GM18519 (cell line): ENCODE results near the gene ARL6IP4.

Experiments used
- ATAC-seq: cut with Tn5 transposase; IDR thresholded peaks from one replicate; pipeline ENCODE4 v1.9.1; 2021; ENCODE audit warnings: mild to moderate bottlenecking, moderate library complexity; ENCODE audit not compliant: unreplicated experiment, low FRiP score

ARL6IP4 gene

DNA sequence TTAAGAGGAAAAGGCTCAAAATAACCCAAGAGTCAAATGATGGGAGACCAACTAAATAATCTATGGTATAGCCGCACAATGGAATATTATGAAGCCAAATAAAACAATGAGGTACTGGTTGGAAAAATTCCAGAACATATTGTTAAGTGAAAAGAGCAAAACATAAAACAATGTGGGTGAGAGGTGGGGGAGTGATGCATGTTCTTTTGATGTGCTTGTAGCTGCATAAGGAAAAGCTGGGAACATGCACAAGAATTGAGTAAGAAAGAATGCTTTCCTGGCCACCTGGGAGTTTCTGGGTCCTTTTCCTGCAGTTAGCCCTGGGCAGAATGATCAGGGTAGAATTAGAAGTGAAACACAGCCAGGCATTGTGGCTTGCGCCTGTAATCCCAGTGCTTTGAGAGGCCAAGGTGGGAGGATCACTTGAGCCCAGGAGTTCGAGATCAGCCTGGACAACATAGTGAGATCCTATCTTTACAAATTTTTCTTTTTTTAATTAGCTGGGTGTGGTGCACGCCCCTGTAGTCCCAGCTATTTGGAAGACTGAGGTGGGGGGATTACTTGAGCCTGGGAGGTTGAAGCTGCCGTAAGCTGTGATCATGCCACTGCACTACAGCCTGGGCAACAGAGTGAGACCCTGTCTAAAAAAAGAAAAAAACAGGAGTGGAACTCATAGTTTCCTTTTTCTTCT lies 22.1 kb upstream of the ARL6IP4 start:
- ATAC-seq: no peak

DNA sequence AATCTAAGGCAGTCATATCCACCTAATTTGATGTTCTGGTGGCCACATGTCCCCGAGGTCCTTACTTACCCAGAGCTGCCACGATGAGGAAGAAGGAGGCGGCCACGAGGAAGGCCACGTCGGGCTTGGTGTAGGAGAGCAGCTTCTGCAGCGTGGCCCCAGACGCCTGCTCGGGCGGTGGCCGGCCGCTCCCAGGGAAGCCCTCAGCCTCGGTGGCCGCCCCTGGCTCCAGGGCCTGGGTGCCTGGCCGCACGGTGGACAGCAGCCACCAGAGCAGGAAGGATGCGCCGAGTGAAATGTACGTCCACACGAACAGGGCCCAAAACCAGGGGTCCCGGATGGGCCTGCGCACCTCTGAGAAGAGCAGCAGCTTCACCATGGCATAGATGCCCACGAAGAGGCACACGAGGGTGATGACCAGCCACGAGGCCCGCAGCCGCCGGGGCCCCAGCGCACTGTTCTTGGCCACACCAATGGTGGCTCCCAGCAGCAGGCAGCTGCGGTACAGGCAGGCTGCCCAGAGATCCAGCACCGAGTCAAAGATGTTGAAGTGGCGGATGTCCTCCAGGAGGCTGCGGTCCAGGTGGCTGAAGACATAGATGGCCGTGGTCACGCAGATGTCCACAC lies 20.8 kb upstream of the ARL6IP4 start:
- ATAC-seq: no peak

DNA sequence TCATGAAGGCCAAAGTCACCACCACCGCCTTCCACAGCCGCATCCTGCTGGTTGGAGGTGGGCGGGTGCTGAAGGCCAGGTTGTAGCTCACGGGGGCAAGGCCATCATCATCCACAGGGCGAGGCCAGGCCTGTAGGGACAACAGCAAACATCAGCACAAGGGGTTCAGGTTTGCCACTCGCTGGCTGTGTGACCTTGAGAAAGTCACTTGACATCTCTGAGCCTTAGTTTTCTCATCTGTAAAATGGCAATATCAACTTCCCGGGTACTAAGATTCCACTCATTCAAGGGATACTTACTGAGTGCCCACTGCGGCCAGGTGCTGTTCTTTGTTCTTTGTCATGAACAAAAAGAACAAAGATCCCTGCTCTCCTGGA lies 20.3 kb upstream of the ARL6IP4 start:
- no peak for ATAC-seq

DNA sequence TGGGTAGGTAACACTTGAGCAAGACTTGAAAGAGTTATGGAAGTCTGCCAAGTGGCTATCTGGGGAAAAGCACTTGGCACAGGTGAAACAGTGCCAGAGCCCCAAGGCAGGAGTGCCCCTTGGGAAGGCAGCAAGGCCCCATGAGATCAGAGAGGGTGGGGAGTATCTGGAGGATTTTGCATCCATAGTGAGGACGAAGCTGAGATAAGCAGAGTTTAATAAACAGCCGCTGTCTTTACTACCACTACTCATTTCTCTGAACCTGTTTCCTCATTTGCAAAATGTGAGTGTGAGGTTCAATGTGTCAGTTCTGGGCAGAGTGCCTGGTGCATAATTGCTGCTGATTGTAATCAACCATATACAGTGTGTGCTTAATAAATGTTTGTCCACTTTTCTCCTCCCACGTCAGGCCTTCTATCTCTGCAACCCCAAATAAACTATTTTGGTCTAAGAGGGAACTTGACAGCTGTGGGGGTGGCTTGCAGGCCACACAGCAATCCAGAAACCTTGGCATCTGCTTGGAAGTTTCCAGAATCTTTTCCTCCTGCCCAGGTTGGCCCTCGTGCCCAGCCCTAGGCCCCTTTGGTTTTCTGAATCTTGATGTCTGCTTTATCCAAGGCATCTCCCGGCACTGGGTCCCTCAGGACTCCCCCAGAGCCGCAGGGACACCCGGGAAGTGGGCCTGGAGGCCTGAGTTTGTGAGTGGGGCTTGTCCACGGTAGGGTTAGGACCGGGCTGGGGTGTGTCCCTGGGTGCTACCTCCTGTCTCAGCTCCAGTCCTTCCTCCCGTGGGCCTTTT lies 18.8 kb upstream of the ARL6IP4 start:
- no peak for ATAC-seq

DNA sequence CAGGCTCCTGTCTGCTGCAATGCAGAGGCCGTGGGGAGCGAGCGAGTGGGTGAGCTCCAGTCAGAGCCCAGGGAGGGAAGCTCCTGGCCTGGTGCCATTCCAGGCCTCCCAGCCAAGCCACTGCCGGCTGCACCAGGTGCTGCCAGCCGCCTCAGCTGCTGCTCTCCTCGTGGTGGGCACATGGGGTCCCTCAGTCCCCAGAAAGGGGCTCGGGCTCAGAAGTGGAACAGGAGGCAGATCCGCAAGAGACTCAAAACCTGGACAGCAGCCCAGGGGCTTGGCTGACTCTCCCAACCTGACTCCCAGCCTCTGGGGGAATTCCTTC lies 16.6 kb upstream of the ARL6IP4 start:
- no peak for ATAC-seq

DNA sequence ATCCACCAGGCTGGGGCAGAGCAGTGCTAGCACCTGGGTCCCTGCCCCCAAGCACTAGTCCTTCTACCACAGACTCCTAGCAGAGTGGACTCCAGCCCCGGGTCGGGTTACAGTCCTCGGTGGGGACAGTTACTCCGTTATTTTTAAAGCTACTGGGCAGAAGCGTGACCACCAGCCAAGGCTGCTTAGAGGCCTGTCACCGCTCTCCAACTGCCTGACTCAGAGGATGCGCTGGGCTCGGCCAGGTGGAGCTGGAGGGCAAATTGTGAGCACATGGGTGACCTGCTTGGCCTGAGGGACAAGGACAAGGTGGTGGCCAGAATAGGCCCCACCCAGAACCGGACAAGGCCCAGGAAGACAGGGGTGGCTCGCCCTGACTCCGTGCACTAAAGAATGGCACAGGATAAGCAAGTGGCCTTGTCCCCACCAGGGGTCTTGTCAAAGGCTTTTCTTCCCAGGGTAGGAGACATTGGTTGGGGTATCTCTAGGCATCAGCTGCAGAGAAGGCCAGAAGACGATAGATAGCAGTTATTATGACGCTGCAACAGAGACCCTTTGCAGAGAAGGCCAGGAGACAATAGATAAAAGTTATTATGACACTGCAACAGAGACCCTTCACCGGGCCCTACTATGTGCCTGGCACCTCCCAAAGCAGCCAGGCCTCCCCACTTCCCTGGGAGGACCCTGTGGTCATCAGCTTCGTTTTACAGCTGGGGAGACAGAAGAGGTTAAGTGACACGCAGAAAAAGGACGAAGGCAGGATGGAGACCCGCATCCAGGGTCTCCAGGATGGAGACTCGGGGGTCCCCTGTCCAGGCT lies 15.8 kb upstream of the ARL6IP4 start:
- ATAC-seq: no peak

DNA sequence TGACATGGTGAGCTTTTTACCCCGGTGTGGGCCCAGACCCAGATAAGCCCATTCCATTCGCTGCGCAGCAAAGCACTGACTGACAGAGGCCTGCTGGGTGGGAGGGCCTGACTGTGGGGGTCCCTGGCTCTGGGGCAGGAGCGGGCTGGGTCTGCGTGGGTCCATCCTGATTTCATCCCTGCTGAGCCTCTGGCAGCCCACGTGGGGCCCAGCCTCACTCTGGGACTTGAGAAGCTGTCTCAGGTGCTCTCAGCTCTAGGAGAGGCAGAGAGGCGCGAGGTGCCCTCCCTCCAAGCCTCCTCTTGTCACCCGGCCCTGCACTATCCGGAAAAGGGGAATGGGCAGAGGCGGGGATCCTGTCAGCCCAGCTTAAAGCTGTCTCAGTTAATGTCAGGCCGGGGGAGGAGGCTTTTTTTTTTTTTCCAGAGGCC lies 15.1 kb upstream of the ARL6IP4 start:
- ATAC-seq: no peak

DNA sequence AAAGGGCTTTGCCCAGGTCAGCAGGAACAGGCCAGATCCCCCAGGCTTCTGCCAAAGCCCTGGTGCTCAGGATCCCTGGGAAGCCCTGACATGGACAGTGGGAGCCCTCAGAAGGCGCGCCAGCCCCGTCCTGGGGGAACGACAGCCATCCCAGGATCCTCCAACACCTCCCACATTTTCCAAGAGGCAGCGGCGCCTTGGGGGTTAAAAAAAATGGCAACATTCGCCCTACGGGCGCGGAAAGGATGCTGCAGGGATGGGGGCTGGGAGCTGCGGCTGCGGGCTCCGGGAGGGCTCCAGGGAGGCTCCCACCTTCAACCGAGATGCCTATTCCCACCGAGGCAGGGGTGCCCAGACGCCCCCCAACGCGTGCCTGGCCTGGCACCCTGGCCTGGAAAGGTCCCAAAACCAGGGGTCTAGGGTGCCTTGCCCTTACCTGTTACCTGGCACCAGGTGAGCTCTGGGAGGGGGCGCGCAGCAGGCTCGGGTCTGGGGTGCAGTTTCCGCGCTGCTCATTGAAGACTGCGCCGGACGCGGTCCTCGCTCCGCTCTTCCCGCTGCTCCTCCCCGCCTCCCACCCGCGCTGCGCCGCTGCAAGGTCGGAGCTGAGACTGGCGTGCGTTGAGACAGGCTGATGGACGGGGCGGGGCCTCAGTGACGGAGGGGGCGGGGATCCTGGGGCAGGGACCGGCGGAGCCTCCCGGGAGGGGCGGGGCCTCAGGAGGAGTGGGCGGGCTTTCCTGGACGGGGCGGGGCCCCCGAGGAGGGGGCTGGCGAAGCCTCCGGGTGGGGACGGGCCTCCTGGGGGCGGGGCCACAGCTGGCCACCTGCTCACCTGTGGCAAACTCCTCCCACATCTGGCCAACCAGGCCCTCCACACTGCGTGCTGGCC lies 14.4 kb upstream of the ARL6IP4 start, which contains the start of gene ABCB9:
Gene ABCB9, minus strand, starts transcription at position 613 of the 892 bp plus-strand sequence. CDS start 6,228 bp downstream, outside the sequence.
- no peak for ATAC-seq

DNA sequence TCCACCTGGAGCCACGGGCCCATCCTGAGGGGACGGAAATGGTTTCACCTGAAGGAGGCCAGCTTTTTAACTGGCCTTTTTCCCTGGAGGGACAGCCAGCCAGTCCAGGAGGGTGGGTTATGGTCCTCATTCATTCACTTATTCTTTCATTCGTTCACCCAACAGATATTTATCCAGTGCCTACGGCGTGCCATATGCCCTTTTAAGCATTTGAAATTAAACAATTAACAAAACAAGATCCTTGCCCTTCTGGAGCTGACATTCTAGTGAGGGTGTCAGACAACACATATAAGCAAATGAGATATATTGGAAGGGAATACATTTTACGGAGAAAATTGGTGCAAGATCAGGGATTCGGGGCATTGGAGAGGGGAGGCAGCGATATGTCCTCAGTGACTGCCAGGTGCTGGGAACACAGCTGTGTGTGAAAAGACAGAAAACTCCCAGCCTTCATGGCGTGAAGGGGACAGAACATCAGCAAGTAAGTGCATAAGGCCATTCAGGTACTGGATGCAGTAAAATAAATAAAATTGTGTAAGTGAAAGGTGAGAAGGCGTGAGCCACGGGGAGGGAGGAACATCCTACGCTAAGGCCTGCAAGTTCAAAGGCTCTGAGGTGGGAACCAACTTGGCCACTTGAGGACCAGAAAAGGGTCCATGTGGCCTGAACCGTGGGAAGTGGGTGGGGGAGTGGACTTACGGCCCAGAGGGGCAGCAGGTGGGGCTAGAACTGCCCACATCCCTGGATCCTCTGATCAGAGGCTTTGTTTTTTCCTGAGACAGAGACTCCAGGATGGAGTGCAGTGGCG lies 13.5 kb upstream of the ARL6IP4 start:
- no peak for ATAC-seq

DNA sequence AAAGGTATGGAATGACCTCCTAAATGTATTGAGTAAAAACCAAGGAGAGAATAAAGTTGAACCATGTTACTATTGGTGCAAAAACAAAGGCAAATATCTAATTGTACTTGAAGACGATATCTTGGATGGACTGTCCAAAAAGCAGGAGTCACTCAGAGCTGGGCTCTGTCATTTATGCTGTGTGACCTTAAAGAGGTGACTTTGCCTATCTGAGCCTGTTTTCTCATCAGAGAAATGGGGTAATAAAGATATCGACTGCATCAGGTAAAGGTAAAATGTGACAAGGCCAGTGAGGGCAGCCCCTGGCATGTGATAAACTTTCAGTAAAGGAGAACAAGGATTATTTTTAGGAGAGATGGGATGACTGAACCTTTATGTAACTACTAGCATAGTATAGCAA lies 12.4 kb upstream of the ARL6IP4 start:
- ATAC-seq: no peak

DNA sequence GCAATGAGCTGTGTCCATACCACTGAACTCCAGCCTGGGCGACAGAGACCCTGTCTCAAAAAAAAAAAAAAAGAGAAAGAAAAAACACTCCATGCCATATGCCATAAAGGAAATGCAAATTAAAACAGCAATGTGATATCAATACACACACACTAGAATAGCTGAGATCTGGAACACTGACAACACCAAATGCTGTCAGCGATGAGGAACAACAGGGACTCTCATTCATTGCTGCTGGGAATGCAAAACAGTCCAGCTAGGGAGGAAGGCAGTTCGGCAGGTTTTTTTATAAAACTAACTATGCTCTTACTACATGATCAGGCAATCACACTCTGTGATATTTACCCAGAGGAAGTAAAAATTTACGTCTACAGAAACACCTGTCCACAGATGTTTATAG lies 10.8 kb upstream of the ARL6IP4 start:
- no peak for ATAC-seq

DNA sequence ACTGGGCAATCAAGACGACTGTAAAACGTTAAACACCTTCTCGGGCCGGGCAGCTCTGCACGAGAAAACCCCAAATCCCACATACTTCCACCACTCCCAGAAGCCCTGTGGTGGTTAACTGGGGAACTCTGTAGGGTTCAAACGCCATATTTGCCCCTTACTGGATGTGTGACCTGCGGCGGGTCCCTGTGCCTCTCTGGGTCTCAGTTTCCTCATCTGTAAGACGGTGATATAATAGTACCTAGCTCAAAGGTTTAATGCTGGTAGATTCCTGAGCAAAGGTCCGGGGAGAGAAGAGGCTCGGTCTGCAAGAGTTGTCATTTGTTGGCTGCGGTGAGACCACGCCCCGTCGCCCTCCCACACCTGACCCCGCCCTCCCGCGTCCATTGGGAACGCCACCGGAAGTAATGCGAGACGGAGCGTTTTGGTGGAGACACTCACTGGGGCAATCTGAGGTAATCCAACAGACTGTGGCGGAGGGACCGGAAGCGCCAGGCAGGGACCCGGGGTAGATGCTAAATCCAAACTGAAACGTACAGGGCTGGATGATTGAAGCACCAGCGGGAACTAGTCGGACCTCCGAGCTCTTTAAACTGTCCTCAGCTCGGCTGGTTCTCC lies 6.1 kb upstream of the ARL6IP4 start:
- peak; percentile 47 for ATAC-seq

DNA sequence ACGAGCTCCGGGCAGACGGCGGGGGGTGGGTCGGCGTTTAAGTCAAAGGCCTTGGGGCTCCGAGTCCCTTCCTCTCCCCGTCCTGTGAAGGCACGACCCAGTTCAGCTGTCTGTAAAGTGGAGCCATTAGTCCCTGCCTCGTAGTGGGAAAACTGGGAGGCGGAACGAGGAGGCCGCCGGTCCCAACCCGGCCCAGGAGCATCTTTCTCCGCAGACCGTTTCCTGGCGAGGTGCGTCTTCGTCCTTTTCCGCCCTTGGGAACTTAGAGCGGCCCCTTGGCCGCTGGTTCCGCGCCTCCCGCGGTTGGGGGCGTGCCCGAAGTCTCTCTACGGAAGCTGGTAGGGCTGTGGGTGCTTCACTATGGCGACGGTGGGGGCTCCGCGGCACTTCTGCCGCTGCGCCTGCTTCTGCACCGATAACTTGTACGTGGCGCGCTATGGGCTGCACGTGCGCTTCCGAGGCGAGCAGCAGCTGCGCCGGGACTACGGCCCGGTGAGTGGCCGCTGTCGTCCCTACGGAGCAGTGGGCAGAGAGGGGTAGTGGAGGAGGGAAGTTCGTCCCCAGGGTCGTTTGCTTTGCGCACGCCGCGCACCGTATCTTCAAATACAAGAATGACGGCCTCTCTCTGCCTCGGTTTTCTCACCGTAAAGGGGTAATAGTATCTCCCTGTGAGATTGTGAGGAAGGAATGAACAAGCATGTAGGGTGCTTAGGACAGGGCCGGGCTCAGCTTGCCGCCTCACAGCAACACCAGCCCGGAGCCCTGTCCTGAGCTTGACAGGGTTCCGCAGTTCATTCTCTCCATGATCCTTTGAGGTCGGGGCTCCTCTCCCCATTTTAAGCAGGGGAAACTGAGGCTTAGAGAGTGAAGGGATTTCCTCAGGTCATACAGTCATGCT lies 5.3 kb upstream of the ARL6IP4 start, which contains the start of gene OGFOD2:
Gene OGFOD2, plus strand, starts transcription at position 353 of the 898 bp plus-strand sequence. Its CDS starts 8 bp downstream, at position 361.
- ATAC-seq: peak; percentile 58

DNA sequence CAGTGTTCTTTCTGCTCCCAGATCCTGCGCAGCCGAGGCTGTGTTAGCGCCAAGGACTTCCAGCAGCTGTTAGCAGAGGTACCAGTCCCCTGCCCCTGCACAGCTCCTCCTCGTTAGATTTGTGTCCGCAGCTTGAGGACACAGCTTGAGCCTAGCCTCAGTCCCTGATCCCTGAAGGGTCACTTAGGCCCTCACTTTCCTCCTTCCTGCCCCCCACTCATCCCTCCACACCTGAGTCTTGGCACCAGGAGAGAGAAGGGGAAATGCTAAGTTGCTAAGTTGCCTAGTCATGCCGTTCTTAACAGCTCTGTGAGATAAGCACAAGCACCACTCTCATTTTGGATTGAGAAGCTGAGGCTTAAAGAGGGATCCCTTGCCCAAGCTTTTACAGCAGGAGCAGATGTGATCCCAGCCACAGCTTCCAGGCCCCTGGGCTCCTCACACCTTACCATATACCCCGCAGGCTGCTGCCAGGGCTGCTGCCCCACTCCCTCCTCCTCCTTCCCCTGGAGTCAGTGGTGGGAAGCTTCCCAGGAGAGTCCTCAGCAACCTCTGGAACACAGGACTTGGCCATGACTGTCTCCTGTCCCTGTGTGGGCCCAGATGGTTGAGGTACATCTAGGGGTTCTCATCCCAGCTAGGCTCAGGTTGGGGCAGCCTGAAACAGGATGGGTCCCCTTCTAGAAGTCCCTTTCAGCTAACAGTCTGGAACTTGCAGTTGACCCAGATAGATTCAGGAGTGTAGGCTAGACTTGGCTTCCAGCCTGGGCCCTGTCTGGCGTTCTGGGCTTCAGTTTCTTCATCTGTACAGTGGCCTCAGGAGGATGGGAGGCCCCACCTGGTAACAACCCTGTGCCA lies 4.5 kb upstream of the ARL6IP4 start:
- ATAC-seq: no peak

DNA sequence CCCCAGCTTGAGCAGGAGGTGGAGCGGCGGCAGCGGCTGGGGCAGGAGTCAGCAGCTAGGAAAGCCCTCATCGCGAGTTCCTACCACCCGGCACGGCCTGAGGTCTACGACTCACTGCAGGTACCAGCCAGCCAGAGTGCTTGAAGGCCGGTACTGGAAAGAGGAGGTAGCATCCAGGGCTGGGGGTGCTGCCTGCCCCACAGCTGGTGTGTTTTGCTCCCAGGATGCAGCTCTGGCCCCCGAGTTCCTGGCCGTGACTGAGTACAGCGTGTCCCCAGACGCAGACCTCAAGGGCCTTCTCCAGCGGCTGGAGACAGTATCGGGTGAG lies 3.9 kb upstream of the ARL6IP4 start:
- ATAC-seq: no peak

DNA sequence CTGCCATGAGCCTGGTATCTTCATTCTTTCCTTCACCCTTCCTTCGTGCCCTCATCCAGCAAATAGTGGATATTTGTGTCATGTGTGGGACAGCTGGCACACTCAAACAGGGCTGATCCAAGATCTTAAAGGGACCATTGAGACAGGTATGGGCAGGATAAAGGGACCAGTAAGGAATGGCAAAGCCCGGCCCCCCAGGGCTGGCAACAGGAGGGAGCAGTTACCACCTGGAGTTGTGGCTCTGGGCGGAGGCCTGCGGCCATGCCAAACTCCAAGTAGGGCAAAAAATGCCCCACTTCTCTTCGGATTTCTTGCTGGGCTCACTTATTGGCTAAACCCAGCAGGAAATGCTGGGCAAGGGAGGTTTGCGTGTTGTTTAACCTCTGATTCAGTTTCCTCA lies 3.3 kb upstream of the ARL6IP4 start:
- no peak for ATAC-seq
